GM18526 (cell line): ENCODE measurements around the gene GRIN1.

Experiments
- POLR2A ChIP-seq: IDR thresholded peaks from 3 replicates; pipeline ENCODE4 v1.6.1; 2011; ENCODE audit not compliant: insufficient read length; ENCODE audit errors: extremely low read depth

Gene GRIN1

GRCh38 chr9:137163805-137164204, 24.9 kb downstream of the GRIN1 start:
- TF ChIP-seq POLR2A, result no peak

GRCh38 chr9:137164370-137165249, 25.7 kb downstream of the GRIN1 start:
- TF ChIP-seq POLR2A, result no peak

GRCh38 chr9:137165250-137165836, 26.4 kb downstream of the GRIN1 start:
- no peak for TF ChIP-seq POLR2A

GRCh38 chr9:137166380-137167229, 27.7 kb downstream of the GRIN1 start:
- no peak for TF ChIP-seq POLR2A

GRCh38 chr9:137167277-137167746, 28.4 kb downstream of the GRIN1 start:
- no peak for TF ChIP-seq POLR2A

- TF ChIP-seq POLR2A, result no peak
Measured at GRCh38 chr9:137167747-137168572, 29.0 kb downstream of the GRIN1 start.

- no peak for TF ChIP-seq POLR2A
Measured at GRCh38 chr9:137168573-137168903, 29.6 kb downstream of the GRIN1 start.

GRCh38 chr9:137168904-137169856, 30.2 kb downstream of the GRIN1 start:
- peak; percentile 36 for TF ChIP-seq POLR2A

GRCh38 chr9:137169896-137170358, 31.0 kb downstream of the GRIN1 start, which contains the start of gene LRRC26:
Gene LRRC26 (minus strand): TSS chr9:137170051. CDS start chr9:137169943, 108 bp downstream.
- TF ChIP-seq POLR2A, result no peak

- TF ChIP-seq POLR2A, result no peak
Measured at GRCh38 chr9:137170486-137171148, 31.7 kb downstream of the GRIN1 start.

- TF ChIP-seq POLR2A, result no peak
Measured at GRCh38 chr9:137171149-137171900, 32.4 kb downstream of the GRIN1 start.
